Uterus (tissue), 4 donors: ENCODE data around the gene MYL7. TPM values are rescaled to one million over a fixed set of nuclear protein-coding genes. Genes with fewer than 3 reads are reported as not detected.

Source experiments
- DNase-seq, 2 donors: peaks; one replicate each; pipeline ENCODE4 v3.0.0-alpha.2; 2019 to 2020
- H3K27ac ChIP-seq, 2 donors: fragments of 200-600 bp; sonication (generic); 1 replicate in 1 of 2; 2 replicates in 1 of 2; pipeline ENCODE4 v1.5.1; 2016 to 2018
- H3K27me3 ChIP-seq, 2 donors: fragments of 200-600 bp; sonication (generic); one replicate each; pipeline ENCODE4 v1.5.1; 2018 to 2019; ENCODE audit warnings: control low read depth in 1 of 2
- H3K36me3 ChIP-seq, 2 donors: fragments of 200-600 bp; sonication (generic); one replicate each; pipeline ENCODE4 v1.5.1; 2019; ENCODE audit warnings: control low read depth in 1 of 2
- H3K4me1 ChIP-seq, 2 donors: fragments of 200-600 bp; sonication (generic); one replicate each; pipeline ENCODE4 v1.5.1; 2018 to 2019; ENCODE audit warnings: control low read depth in 1 of 2
- H3K4me3 ChIP-seq, 2 donors: fragments of 200-600 bp; sonication (generic); 1 replicate in 1 of 2; 2 replicates in 1 of 2; pipeline ENCODE4 v1.5.1; 2018 to 2019; ENCODE audit warnings: mild to moderate bottlenecking in 1 of 2
- H3K9me3 ChIP-seq, 2 donors: fragments of 200-600 bp; sonication (generic); one replicate each; pipeline ENCODE4 v1.5.1; 2019; ENCODE audit warnings: control low read depth in 1 of 2
- CTCF ChIP-seq, 4 experiments: fragments of 200-600 bp in 2 of 4; fragments of 450-650 bp in 2 of 4; sonication (generic) in 2 of 4; IDR thresholded peaks; one replicate each; pipeline ENCODE4 v1.5.1; 2016 to 2019; ENCODE audit warnings: antibody characterized with exemption in 4 of 4, mild to moderate bottlenecking in 2 of 4, moderate library complexity in 1 of 4
- POLR2A ChIP-seq, 2 donors: fragments of 450-650 bp; IDR thresholded peaks; one replicate each; pipeline ENCODE4 v1.6.1; 2016; ENCODE audit warnings: antibody characterized with exemption in 2 of 2, mild to moderate bottlenecking in 1 of 2, moderate library complexity in 1 of 2
- intact Hi-C: fragments of 100-400 bp; cut with DNase I; formaldehyde crosslinking; loops from one replicate; pipeline ENCODE4 v1.15.1; 2023; ENCODE audit warnings: low total_unique reads
- total RNA-seq, 4 donors: library from RNA; depleted of rRNA in 3 of 4; stranded (reverse); fragments of >200 nt in 3 of 4; gene quantifications; one replicate each; pipeline versions ENCODE4 v1.1.0 to v1.2.4, GENCODE V29; 2014 to 2023
- donor health status: DM: yes; HTN: yes; CAD: no.

The MYL7 gene
- total RNA-seq, 4 donors from 2014 or later, result not detected

- DNase-seq, result peak in 1 of 2 donors; percentile 54
- Histone ChIP-seq H3K27me3 (no peaks in the 10 kb centered on the region), H3K4me1 (no peaks in the 10 kb centered on the region)
Observed at GRCh38 chr7:44100458-44101302, 40.5 kb downstream of the MYL7 start.

DNA sequence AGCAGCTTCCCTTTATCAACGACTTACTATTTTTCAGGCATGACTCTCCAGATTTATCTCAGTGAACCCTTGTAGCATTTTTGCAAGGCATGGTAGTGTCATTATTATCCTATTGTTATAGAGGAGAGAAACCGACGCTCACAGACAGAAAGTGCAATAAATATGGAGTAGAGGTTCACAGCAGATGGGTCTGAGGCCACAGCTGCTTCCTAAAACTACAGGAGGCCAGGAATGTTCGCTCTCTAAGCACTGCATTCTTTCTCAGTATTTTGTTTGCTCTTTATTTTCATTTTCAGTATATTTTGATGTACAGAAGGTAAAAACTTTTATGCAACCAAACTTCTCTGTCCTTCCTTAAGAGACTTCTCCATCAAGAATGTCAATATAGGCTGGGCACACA is 41.5 kb downstream of the MYL7 start:
- DNase-seq, result no peak
- Histone ChIP-seq H3K27me3 (no peaks in the 10 kb centered on the region), H3K4me3 (no peak overlapping the region), H3K9me3 (no peaks in the 10 kb centered on the region), H3K4me1 (no peaks in the 10 kb centered on the region), H3K27ac (peak overlapping the region in 1 of 2 donors; percentile 97), H3K36me3 (no peaks in the 10 kb centered on the region)
- intact Hi-C loops, result no loop called here
- TF ChIP-seq CTCF (IDR thresholded peaks at IDR 0.05) (no peak), POLR2A (IDR thresholded peaks at IDR 0.05) (no peak)

More at GRCh38 chr7:44100458-44101302, 40.5 kb downstream of the MYL7 start:
- intact Hi-C loops, result no loop called here
- Histone ChIP-seq H3K27ac (peak overlapping the region; percentile 69 to 97), H3K9me3 (no peaks in the 10 kb centered on the region), H3K36me3 (no peaks in the 10 kb centered on the region), H3K4me3 (no peak overlapping the region)
- TF ChIP-seq POLR2A (IDR thresholded peaks at IDR 0.05) (no peak), CTCF (IDR thresholded peaks at IDR 0.05) (no peak)

DNA sequence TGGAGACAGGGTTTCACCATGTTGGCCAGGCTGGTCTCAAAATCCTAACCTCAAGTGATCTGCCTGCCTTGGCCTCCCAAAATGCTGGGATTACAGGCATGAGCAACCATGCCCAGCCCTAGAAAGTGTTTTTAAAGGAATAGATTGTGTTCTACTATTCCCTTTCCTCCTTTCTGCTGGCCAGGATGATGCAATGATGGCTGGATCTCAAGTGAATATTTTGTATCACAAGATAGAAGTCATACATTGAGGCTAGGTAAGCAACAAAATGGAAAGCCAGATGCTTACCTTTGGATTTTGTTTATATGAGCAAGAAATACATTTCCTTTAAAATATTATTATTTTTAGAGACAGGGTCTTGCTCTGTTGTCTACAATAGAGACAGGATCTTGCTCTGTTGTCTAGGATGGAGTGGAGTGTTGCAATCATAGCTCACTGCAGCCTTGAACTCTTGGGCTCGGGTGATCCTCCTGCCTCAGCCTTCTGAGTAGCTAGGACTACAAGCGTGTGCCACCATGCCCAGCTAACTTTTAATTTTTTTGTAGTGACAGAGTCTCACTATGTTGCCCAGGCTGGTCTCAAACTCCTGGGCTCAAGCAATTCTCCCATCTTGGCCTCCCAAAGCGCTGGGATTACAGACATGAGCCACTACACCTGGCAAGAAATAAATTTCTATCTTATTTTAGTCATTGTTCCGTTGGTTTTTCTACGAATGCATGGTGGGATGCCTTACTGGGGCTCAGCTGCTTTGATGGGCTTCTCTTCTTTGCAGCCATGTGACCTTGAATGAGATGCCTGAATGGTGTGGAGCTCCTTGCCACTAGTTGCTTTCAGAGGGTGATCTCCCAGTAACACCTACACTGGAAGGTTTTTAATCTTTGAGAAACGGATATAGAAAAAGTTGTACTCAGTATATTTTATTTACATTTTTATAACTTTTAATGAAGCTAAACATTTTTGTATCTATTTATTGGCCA is 42.8 kb downstream of the MYL7 start:
- Histone ChIP-seq H3K27me3 (no peaks in the 10 kb centered on the region), H3K4me3 (no peak overlapping the region), H3K4me1 (no peaks in the 10 kb centered on the region), H3K27ac (no peak overlapping the region), H3K9me3 (no peaks in the 10 kb centered on the region), H3K36me3 (no peaks in the 10 kb centered on the region)
- TF ChIP-seq CTCF (IDR thresholded peaks at IDR 0.05) (no peak), POLR2A (IDR thresholded peaks at IDR 0.05) (no peak)
- DNase-seq, result no peak
- intact Hi-C loops, result no loop called here

GRCh38 chr7:44097064-44097932 is 43.8 kb downstream of the MYL7 start:
- intact Hi-C loops, result no loop called here
- Histone ChIP-seq H3K9me3 (no peaks in the 10 kb centered on the region), H3K27ac (no peak overlapping the region), H3K27me3 (no peaks in the 10 kb centered on the region), H3K4me1 (no peaks in the 10 kb centered on the region), H3K36me3 (no peaks in the 10 kb centered on the region), H3K4me3 (no peak overlapping the region)
- peak in 1 of 2 donors; percentile 12 for DNase-seq
- TF ChIP-seq POLR2A (IDR thresholded peaks at IDR 0.05) (no peak), CTCF (IDR thresholded peaks at IDR 0.05) (no peak)
